Tracheal epithelial cell (primary cell): ENCODE data around the gene ZNF260. TPM values are rescaled to one million over a fixed set of nuclear protein-coding genes. Genes with fewer than 3 reads are reported as not detected.

Experiments
- total RNA-seq: library from RNA; depleted of rRNA; stranded (reverse); fragments of >200 nt; gene quantifications from 2 replicates; pipeline ENCODE4 v1.2.1, GENCODE V29; 2014

ZNF260 gene
- 7.9 and 8.2 TPM in 2 replicates for total RNA-seq

GRCh38 chr19:36528194-36528920 is at the start of gene ZNF260:
TSS of gene ZNF260 (minus strand) at chr19:36528271. CDS start at chr19:36515238, 13,033 bp downstream.

GRCh38 chr19:36573020-36573894 is 45.2 kb upstream of the ZNF260 start, which contains the start of gene ZNF529:
TSS of gene ZNF529 (minus strand) at chr19:36573292. CDS start at chr19:36572346, 946 bp downstream.

GRCh38 chr19:36489118-36489919 is 38.8 kb downstream of the ZNF260 start, which contains the start of gene ZNF566:
TSS of gene ZNF566 (minus strand) at chr19:36489561. CDS start at chr19:36476557, 13,004 bp downstream.

Other genes starting within 250 kb of the ZNF260 start
- gene ZFP14, start 149.1 kb downstream of the ZNF260 start, total RNA-seq = 1.4 and 2.6 TPM in 2 replicates
- gene ZFP82, start 109.6 kb downstream of the ZNF260 start, total RNA-seq = 3.9 and 4.5 TPM in 2 replicates
- gene ZNF566, start 38.7 kb downstream of the ZNF260 start, total RNA-seq = 3.6 and 7.9 TPM in 2 replicates
- 5.8 and 6.3 TPM in 2 replicates for gene ZNF529, start 45.0 kb upstream of the ZNF260 start, total RNA-seq
- gene ZNF382, start 77.0 kb upstream of the ZNF260 start, total RNA-seq = 2.8 and 5.3 TPM in 2 replicates
- gene ZNF461, start 138.6 kb upstream of the ZNF260 start, total RNA-seq = 3.9 and 6.0 TPM in 2 replicates
- gene ZNF567, start 159.3 kb upstream of the ZNF260 start, total RNA-seq = 6.0 and 6.8 TPM in 2 replicates
- 0.43 and 0.72 TPM in 2 replicates for gene ZNF850, start 244.5 kb upstream of the ZNF260 start, total RNA-seq